Mesothelial cell of epicardium (in vitro differentiated cells): ENCODE measurements around the gene ZXDC. TPM values are rescaled to one million over a fixed set of nuclear protein-coding genes. Genes with fewer than 3 reads are reported as not detected.

Experiments
- DNase-seq, 2 experiments: peaks; one replicate each; pipeline ENCODE4 v3.0.0; 2021; ENCODE audit warnings: low spot score in 2 of 2; ENCODE audit not compliant: unreplicated experiment in 2 of 2
- H3K27ac Mint-ChIP-seq: 2 replicates; pipeline ENCODE4 v1.8.0; 2021; ENCODE audit warnings: mixed read lengths
- H3K27me3 Mint-ChIP-seq: 2 replicates; pipeline ENCODE4 v1.8.0; 2021; ENCODE audit warnings: low read depth, mixed read lengths
- H3K36me3 Mint-ChIP-seq: 2 replicates; pipeline ENCODE4 v1.8.0; 2021; ENCODE audit warnings: mixed read lengths
- H3K4me1 Mint-ChIP-seq: 2 replicates; pipeline ENCODE4 v1.8.0; 2021; ENCODE audit warnings: mixed read lengths
- H3K4me3 Mint-ChIP-seq: 2 replicates; pipeline ENCODE4 v1.8.0; 2021; ENCODE audit warnings: mild to moderate bottlenecking, moderate library complexity, mixed read lengths
- H3K9me3 Mint-ChIP-seq: 2 replicates; pipeline ENCODE4 v1.8.0; 2021; ENCODE audit warnings: mixed read lengths
- total RNA-seq: library from RNA; stranded (reverse); gene quantifications from 3 replicates; pipeline ENCODE4 v1.2.1, GENCODE V29; 2021
- TF ChIP-seq, protein P1 (sequence below): fragments of 200-600 bp; sonication (generic); IDR thresholded peaks from one replicate; pipeline ENCODE4 v1.5.0; 2021; ENCODE audit warnings: antibody characterized with exemption; ENCODE audit not compliant: unreplicated experiment

ZXDC gene
- total RNA-seq, 1 donor from 2014 or later, result 34.2 TPM

GRCh38 chr3:126394977-126395321 is 80.7 kb downstream of the ZXDC start:
- H3K27me3 Mint-ChIP-seq, result peaks cover 52% of the 10 kb centered on the region
- peak overlapping the region; percentile 50 for H3K4me3 Mint-ChIP-seq
- TF ChIP-seq, protein P1, sequence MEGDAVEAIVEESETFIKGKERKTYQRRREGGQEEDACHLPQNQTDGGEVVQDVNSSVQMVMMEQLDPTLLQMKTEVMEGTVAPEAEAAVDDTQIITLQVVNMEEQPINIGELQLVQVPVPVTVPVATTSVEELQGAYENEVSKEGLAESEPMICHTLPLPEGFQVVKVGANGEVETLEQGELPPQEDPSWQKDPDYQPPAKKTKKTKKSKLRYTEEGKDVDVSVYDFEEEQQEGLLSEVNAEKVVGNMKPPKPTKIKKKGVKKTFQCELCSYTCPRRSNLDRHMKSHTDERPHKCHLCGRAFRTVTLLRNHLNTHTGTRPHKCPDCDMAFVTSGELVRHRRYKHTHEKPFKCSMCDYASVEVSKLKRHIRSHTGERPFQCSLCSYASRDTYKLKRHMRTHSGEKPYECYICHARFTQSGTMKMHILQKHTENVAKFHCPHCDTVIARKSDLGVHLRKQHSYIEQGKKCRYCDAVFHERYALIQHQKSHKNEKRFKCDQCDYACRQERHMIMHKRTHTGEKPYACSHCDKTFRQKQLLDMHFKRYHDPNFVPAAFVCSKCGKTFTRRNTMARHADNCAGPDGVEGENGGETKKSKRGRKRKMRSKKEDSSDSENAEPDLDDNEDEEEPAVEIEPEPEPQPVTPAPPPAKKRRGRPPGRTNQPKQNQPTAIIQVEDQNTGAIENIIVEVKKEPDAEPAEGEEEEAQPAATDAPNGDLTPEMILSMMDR, result no peak
- DNase-seq, result no peak
- H3K4me1 Mint-ChIP-seq, result no peaks in the 10 kb centered on the region
- H3K9me3 Mint-ChIP-seq, result peaks cover 5% of the 10 kb centered on the region
- H3K27ac Mint-ChIP-seq, result no peak overlapping the region
- H3K36me3 Mint-ChIP-seq, result no peaks in the 10 kb centered on the region

DNA sequence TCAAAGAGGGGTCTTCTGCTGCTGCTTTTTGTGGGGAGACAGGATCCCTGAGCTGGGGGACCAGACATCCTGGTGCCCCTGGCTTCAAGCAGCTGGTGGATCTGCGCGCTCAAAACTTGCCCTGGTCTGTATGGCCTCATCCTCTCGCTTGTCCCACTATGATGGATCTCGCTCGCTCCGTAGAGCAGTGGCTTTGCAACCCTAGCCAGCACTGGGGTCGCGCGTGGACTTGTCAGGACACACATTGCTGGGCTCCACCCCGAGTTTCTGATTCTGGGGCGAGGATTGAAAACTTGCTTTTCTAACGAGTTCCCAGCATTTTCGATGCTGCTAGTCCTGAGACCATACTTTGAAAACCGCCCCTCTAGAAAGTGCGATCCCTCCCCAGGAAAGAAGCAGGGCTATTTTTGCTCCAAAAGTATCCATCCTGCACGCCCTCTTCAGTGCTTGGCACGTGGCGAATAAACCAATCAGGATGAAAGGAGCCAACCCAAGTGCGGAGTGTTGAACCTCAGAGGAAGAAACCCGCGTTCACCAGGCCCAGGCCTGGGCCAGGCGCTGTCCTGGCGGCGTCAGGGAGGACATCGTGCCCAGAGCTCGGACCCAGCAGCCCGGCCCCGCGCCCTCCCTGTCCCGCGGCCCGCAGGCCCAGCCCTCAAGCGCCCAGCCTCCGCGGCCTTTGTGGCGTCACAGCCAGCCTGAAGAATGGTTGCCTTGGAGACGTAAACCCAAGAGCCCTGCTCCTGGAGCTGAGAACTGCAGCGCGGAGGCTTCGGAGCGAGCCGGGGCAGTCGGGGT is 81.3 kb downstream of the ZXDC start, which contains the start of gene CFAP100:
Gene CFAP100, plus strand, starts transcription at position 731 of the 798 bp plus-strand sequence. CDS start 1,092 bp downstream, outside the sequence.
- TF ChIP-seq, protein P1, result no peak
- Mint-ChIP-seq H3K4me3 (peak within 1 kb of the TSS; percentile 50), H3K4me1 (peaks cover 3% of the 10 kb centered on the region), H3K36me3 (no peaks in the 10 kb centered on the region), H3K27me3 (peaks cover 57% of the 10 kb centered on the region), H3K9me3 (peaks cover 4% of the 10 kb centered on the region), H3K27ac (no peak within 1 kb of the TSS)
- DNase-seq, result no peak

DNA sequence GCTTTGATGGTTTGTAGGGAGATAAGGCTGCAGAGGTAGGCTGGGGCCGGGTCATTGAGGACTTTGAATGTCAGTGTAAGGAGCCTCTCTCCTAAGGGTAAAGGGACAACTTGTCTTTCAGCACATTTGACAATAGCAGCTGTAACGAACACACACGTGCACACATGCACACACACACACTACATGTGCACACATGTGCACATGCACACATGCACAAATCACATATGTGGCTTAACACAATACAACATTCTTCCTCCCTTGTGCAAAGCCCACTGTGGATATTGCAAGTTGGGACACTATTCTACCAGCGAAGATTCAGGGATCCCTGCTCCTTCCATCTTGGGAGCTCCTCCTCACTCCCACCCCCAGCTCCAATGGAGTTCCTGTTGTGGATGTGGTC is 82.1 kb downstream of the ZXDC start:
- no peaks in the 10 kb centered on the region for H3K36me3 Mint-ChIP-seq
- peaks cover 58% of the 10 kb centered on the region for H3K27me3 Mint-ChIP-seq
- H3K4me1 Mint-ChIP-seq, result peaks cover 3% of the 10 kb centered on the region
- DNase-seq, result no peak
- no peak overlapping the region for H3K27ac Mint-ChIP-seq
- TF ChIP-seq, protein P1, result no peak
- H3K9me3 Mint-ChIP-seq, result no peaks in the 10 kb centered on the region
- no peak overlapping the region for H3K4me3 Mint-ChIP-seq

DNA sequence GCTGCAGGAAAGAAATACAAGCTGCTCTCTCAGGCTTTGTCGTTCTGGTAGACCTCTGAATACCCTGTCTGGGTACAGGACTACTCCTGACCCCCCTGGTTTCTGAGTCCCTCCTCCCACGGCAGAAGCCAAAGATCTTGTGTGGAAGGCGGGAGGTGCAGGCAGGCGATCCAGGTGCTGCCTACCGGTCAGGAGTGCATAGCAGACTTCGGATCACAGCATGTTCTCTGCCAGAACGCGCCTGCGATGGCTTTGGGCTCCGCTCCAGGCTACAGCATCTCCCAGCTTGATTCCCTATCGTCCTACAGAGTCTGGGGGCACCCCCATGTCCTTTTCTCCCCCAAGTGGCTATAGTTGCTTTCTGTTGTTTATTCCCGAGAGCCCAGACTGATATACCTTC is 83.4 kb downstream of the ZXDC start:
- DNase-seq, result no peak
- Mint-ChIP-seq H3K9me3 (no peaks in the 10 kb centered on the region), H3K4me3 (no peak overlapping the region), H3K4me1 (peaks cover 3% of the 10 kb centered on the region), H3K27me3 (peaks cover 58% of the 10 kb centered on the region), H3K27ac (no peak overlapping the region), H3K36me3 (no peaks in the 10 kb centered on the region)
- TF ChIP-seq, protein P1, result no peak

- H3K36me3 Mint-ChIP-seq, result no peaks in the 10 kb centered on the region
- no peak overlapping the region for H3K27ac Mint-ChIP-seq
- TF ChIP-seq, protein P1, result no peak
- peaks cover 58% of the 10 kb centered on the region for H3K27me3 Mint-ChIP-seq
- H3K4me1 Mint-ChIP-seq, result peaks cover 3% of the 10 kb centered on the region
- DNase-seq, result no peak
- no peak overlapping the region for H3K4me3 Mint-ChIP-seq
- no peaks in the 10 kb centered on the region for H3K9me3 Mint-ChIP-seq
Observed at GRCh38 chr3:126391631-126392030, 84.1 kb downstream of the ZXDC start.
